SU-DHL-6 (cell line): ENCODE data around the gene ALDOC.

ENCODE experiments used
- H2AFZ ChIP-seq: fragments of 200-600 bp; sonication (generic); 2 replicates; pipeline ENCODE4 v1.6.1; 2014; ENCODE audit warnings: low read depth, mild to moderate bottlenecking, moderate library complexity, mixed read lengths, antibody characterized with exemption, low read length; ENCODE audit not compliant: severe bottlenecking
- H3F3A ChIP-seq: fragments of 200-600 bp; shearing (Covaris generic); 2 replicates; pipeline ENCODE4 v1.6.0; 2016; ENCODE audit warnings: antibody characterized with exemption, mild to moderate bottlenecking; ENCODE audit not compliant: insufficient read depth
- H3K27ac ChIP-seq: fragments of 200-600 bp; sonication (generic); 2 replicates; pipeline ENCODE4 v1.5.1; 2016; ENCODE audit warnings: low read depth, mild to moderate bottlenecking, low read length, moderate library complexity, mixed read lengths
- H3K27me3 ChIP-seq: fragments of 200-600 bp; sonication (generic), shearing (Covaris generic); 2 replicates; pipeline ENCODE4 v1.6.0; 2014; ENCODE audit warnings: mild to moderate bottlenecking, low read length
- H3K36me3 ChIP-seq: fragments of 200-600 bp; sonication (generic); 2 replicates; pipeline ENCODE4 v1.6.1; 2014; ENCODE audit warnings: mild to moderate bottlenecking, low read length, mixed read lengths
- H3K4me2 ChIP-seq: fragments of 300-600, 200-600 bp; shearing (Covaris generic), sonication (generic); 2 replicates; pipeline ENCODE4 v1.6.0; 2014; ENCODE audit warnings: low read length, low read depth, mild to moderate bottlenecking; ENCODE audit not compliant: poor library complexity, severe bottlenecking
- H3K4me3 ChIP-seq: fragments of 200-600 bp; sonication (generic); 2 replicates; pipeline ENCODE4 v1.5.1; 2014; ENCODE audit warnings: antibody characterized with exemption, low read length, mild to moderate bottlenecking, mixed read lengths; ENCODE audit not compliant: insufficient read depth, poor library complexity, severe bottlenecking
- H3K79me2 ChIP-seq: fragments of 200-600 bp; sonication (generic); 2 replicates; pipeline ENCODE4 v1.6.1; 2014; ENCODE audit warnings: mild to moderate bottlenecking, low read length, moderate library complexity; ENCODE audit not compliant: insufficient read depth
- H3K9ac ChIP-seq: fragments of 200-600 bp; sonication (generic); 2 replicates; pipeline ENCODE4 v1.7.0; 2014; ENCODE audit warnings: mild to moderate bottlenecking, low read length
- H3K9me2 ChIP-seq: fragments of 200-600 bp; sonication (generic); replicated peaks from 2 replicates; pipeline ENCODE4 v1.6.1; 2014; ENCODE audit warnings: low read length; ENCODE audit not compliant: insufficient read depth
- H3K9me3 ChIP-seq: fragments of 200-600 bp; sonication (generic); 2 replicates; pipeline ENCODE4 v1.6.1; 2014; ENCODE audit warnings: low read length, mixed read lengths; ENCODE audit not compliant: insufficient read depth
- H4K20me1 ChIP-seq: fragments of 200-600 bp; sonication (generic); 2 replicates; pipeline ENCODE4 v1.6.1; 2014; ENCODE audit warnings: low read depth, mild to moderate bottlenecking, antibody characterized with exemption, low read length, moderate library complexity, mixed read lengths
- EZH2phosphoT487 ChIP-seq: fragments of 200-600 bp; sonication (generic), shearing (Covaris generic); conservative IDR thresholded peaks from 2 replicates; pipeline ENCODE4 v1.6.1; 2018; ENCODE audit warnings: mild to moderate bottlenecking, antibody characterized with exemption, low read length, moderate library complexity, mixed read lengths
- TF ChIP-seq, protein P1 (sequence below): fragments of 200-600 bp; sonication (generic); IDR thresholded peaks from one replicate; pipeline ENCODE4 v1.5.1; 2017; ENCODE audit warnings: antibody characterized with exemption, mild to moderate bottlenecking, low read length, moderate library complexity; ENCODE audit not compliant: insufficient read depth, poor library complexity, severe bottlenecking

ALDOC gene

DNA sequence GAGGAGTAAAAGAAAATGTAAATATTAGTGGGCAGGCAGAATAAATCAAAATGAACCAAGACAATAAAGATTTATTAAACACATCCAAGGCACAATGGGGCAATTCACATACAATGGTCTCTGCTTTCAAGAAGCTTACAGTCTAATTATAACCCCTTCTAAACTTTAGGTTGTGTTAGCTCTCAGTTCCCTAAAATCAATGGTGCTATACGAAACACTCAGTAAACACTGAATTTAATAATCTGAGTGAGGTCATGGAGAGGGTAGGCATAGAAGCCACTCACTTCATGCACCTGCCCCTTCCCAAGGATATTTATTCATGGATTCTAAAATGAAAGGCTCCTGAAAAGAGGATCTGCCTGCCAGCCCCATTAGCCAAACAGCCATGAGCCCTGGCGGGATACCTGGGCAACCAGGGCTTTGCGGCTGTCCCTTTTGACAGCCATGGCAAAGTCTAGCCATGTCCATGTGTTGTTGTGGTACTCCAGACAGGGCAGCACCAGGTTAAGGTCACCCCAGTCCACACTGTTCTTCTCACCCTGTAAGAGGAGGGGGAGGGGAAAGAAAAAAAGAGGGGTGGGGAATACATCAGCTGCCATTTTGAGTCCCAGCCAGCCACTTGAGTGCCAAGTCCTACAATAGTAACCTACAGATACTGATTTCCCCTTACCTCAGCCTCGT lies 38.7 kb upstream of the ALDOC start:
- H3K36me3 ChIP-seq, result peaks cover 44% of the 10 kb centered on the region
- no peaks in the 10 kb centered on the region for H3K9me2 ChIP-seq
- no peaks in the 10 kb centered on the region for H3K27me3 ChIP-seq
- H3K9ac ChIP-seq, result no peak overlapping the region
- H2AFZ ChIP-seq, result no peak overlapping the region
- no peak for TF ChIP-seq EZH2phosphoT487
- TF ChIP-seq, protein P1, sequence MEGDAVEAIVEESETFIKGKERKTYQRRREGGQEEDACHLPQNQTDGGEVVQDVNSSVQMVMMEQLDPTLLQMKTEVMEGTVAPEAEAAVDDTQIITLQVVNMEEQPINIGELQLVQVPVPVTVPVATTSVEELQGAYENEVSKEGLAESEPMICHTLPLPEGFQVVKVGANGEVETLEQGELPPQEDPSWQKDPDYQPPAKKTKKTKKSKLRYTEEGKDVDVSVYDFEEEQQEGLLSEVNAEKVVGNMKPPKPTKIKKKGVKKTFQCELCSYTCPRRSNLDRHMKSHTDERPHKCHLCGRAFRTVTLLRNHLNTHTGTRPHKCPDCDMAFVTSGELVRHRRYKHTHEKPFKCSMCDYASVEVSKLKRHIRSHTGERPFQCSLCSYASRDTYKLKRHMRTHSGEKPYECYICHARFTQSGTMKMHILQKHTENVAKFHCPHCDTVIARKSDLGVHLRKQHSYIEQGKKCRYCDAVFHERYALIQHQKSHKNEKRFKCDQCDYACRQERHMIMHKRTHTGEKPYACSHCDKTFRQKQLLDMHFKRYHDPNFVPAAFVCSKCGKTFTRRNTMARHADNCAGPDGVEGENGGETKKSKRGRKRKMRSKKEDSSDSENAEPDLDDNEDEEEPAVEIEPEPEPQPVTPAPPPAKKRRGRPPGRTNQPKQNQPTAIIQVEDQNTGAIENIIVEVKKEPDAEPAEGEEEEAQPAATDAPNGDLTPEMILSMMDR, result no peak
- H3K4me2 ChIP-seq, result no peak overlapping the region
- H3F3A ChIP-seq, result no peaks in the 10 kb centered on the region
- no peak overlapping the region for H3K27ac ChIP-seq
- H3K4me3 ChIP-seq, result no peak overlapping the region
- no peaks in the 10 kb centered on the region for H3K9me3 ChIP-seq
- H4K20me1 ChIP-seq, result no peaks in the 10 kb centered on the region
- H3K79me2 ChIP-seq, result no peaks in the 10 kb centered on the region

DNA sequence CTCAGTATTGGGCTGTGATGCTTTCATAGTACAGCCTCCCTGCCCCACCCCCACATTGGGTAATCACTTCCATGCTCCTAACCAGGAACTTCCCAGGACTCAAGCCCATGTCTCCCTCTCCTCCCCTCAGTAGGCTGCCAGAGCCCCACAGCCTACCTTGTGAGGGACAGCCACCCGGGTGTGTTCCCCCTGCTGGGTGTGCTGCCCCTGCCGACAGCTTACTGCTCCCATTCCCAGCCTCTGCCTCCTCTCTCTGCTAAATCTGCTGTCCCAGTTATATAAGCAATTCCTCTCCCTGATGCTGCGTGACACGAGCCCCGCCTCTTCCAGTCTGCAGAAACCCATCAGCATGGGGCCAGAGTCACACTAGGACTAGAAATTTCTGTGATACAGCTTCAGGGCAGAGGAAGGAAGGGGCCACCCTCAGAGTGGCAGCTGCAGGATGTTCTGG lies 37.3 kb upstream of the ALDOC start, which contains the start of gene RSKR:
Gene RSKR, minus strand, starts transcription at position 255 of the 451 bp plus-strand sequence. Its CDS starts 24 bp downstream, at position 231.
- H3K9ac ChIP-seq, result no peak within 1 kb of the TSS
- H3K27me3 ChIP-seq, result no peaks in the 10 kb centered on the region
- H3K9me2 ChIP-seq, result no peaks in the 10 kb centered on the region

DNA sequence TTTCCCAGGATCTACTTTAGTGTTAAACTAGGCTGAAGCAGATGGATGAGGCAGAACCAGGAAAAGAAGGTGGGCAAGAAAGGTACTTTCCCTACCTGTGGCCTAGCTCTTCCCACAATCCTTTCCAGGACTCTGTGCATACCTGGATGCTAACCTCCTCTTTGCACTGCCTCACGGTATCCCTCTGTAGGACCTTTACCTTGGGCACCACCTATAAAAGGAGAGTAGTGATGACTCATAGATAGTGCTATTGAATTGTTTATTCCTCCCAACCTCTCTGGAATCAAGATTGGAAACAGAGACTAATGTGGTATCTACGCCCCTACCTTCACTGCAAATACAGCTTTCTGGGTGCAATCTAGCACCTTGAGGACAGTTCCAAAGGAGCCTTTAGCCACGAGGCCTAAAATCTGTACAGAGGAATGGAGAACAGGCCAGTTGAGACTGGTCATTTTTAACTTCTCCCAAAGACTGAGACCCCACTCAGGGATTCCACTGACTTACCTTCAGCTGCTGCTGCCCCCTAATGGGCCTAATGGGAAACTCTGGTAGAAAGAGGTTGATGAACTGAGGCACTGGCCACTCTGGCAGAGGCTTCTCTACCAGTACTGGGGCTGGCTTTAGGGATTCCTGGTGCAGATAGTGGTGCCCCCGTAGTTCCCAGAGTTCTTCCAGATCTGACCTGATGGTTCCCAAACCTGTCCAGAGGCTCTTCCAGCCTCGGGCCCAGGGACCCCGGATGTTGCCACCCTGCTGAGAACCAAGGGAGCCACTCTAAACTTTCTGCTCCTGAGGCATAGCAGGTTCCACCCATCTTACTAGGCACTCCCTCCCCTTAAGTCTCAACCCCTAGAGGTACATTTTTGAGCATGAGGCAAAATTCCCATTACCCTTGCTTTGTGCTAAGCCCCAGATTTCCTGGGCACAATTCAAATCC lies 36.5 kb upstream of the ALDOC start:
- no peaks in the 10 kb centered on the region for H3F3A ChIP-seq
- H3K9me2 ChIP-seq, result no peaks in the 10 kb centered on the region
- TF ChIP-seq, protein P1, result peak; percentile 52
- no peak for TF ChIP-seq EZH2phosphoT487
- no peak overlapping the region for H2AFZ ChIP-seq
- no peaks in the 10 kb centered on the region for H3K79me2 ChIP-seq
- no peak overlapping the region for H3K4me3 ChIP-seq
- no peak overlapping the region for H3K9ac ChIP-seq
- no peak overlapping the region for H3K4me2 ChIP-seq
- no peaks in the 10 kb centered on the region for H3K9me3 ChIP-seq
- no peaks in the 10 kb centered on the region for H3K27me3 ChIP-seq
- peaks cover 27% of the 10 kb centered on the region for H3K36me3 ChIP-seq
- no peak overlapping the region for H3K27ac ChIP-seq
- H4K20me1 ChIP-seq, result no peaks in the 10 kb centered on the region

More for the DNA sequence above, 37.3 kb upstream of the ALDOC start, which contains the start of gene RSKR:
- Histone ChIP-seq H3K4me3 (no peak within 1 kb of the TSS), H3K9me3 (no peaks in the 10 kb centered on the region), H3K79me2 (no peaks in the 10 kb centered on the region), H4K20me1 (no peaks in the 10 kb centered on the region), H3K36me3 (peaks cover 31% of the 10 kb centered on the region), H2AFZ (no peak within 1 kb of the TSS), H3K27ac (no peak within 1 kb of the TSS), H3K4me2 (no peak within 1 kb of the TSS), H3F3A (no peaks in the 10 kb centered on the region)
- no peak for TF ChIP-seq EZH2phosphoT487
- TF ChIP-seq, protein P1, result no peak
